ENCODE results near the gene PAX5. TPM values are rescaled to one million over a fixed set of nuclear protein-coding genes. Genes with fewer than 3 reads are reported as not detected.

Gene PAX5
- total RNA-seq, 1 donor from 2014 or later, result 24.3 TPM

DNA sequence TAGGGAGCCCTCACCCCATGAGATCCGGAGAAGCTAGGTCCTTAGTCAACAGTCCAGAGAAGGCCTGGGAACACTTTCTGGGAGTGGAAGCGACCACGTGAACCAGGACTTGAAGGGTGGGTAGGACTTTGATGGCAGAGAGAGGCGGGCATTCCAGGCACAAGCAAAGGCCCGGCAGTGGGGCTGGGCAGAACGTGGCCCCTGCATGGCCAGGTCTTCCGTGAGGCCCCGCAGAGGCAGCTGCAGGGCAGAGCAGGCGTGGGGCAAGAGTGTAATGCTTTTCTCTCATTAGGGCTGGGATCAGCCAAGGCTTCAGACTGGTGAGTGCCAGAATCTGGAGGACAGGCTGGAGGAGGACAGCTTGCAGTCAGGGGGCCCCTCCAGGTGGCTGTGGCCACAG is 184.1 kb downstream of the PAX5 start:
- no peaks in the 10 kb centered on the region for H3K36me3 Mint-ChIP-seq (ENCODE audit: unreplicated experiment)
- H3K27me3 Mint-ChIP-seq (ENCODE audit: unreplicated experiment), result peaks cover 4% of the 10 kb centered on the region
- H3K4me1 Mint-ChIP-seq (ENCODE audit: low read depth, unreplicated experiment), result peaks cover 4% of the 10 kb centered on the region
- peaks cover 4% of the 10 kb centered on the region for H3K9me3 Mint-ChIP-seq (ENCODE audit: unreplicated experiment)
- no peak overlapping the region for H3K27ac Mint-ChIP-seq (ENCODE audit: unreplicated experiment)
- TF ChIP-seq, protein P1, sequence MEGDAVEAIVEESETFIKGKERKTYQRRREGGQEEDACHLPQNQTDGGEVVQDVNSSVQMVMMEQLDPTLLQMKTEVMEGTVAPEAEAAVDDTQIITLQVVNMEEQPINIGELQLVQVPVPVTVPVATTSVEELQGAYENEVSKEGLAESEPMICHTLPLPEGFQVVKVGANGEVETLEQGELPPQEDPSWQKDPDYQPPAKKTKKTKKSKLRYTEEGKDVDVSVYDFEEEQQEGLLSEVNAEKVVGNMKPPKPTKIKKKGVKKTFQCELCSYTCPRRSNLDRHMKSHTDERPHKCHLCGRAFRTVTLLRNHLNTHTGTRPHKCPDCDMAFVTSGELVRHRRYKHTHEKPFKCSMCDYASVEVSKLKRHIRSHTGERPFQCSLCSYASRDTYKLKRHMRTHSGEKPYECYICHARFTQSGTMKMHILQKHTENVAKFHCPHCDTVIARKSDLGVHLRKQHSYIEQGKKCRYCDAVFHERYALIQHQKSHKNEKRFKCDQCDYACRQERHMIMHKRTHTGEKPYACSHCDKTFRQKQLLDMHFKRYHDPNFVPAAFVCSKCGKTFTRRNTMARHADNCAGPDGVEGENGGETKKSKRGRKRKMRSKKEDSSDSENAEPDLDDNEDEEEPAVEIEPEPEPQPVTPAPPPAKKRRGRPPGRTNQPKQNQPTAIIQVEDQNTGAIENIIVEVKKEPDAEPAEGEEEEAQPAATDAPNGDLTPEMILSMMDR (IDR thresholded peaks at IDR 0.05; ENCODE audit: partially characterized antibody, unreplicated experiment), result no peak
- H3K4me3 Mint-ChIP-seq (ENCODE audit: unreplicated experiment), result no peak overlapping the region
- DNase-seq, result no peak

DNA sequence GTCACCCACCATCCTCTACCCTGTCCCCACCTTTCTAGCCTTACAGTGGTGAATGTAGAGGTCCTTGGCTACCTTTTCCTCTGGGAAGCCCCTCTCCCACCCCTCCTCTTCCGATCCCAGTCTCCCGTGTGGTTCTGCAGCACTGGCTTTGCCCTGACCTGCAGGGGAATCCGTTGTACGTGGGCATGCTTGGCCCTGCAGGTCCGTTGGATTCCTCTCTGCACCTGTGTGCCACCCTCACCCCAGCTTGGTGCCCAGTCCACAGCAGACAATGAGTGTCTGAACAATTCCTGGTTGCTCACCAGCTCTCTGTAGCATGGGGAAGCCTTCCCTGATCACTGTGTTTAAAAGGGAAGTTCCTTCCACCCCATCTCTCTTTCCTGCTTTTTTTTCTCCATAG is 185.1 kb downstream of the PAX5 start:
- DNase-seq, result no peak
- TF ChIP-seq, protein P1 (IDR thresholded peaks at IDR 0.05; ENCODE audit: partially characterized antibody, unreplicated experiment), result no peak
- Mint-ChIP-seq H3K27me3 (ENCODE audit: unreplicated experiment) (peaks cover 4% of the 10 kb centered on the region), H3K4me3 (ENCODE audit: unreplicated experiment) (no peak overlapping the region), H3K27ac (ENCODE audit: unreplicated experiment) (no peak overlapping the region), H3K4me1 (ENCODE audit: low read depth, unreplicated experiment) (peaks cover 4% of the 10 kb centered on the region), H3K9me3 (ENCODE audit: unreplicated experiment) (peaks cover 7% of the 10 kb centered on the region), H3K36me3 (ENCODE audit: unreplicated experiment) (no peaks in the 10 kb centered on the region)

DNA sequence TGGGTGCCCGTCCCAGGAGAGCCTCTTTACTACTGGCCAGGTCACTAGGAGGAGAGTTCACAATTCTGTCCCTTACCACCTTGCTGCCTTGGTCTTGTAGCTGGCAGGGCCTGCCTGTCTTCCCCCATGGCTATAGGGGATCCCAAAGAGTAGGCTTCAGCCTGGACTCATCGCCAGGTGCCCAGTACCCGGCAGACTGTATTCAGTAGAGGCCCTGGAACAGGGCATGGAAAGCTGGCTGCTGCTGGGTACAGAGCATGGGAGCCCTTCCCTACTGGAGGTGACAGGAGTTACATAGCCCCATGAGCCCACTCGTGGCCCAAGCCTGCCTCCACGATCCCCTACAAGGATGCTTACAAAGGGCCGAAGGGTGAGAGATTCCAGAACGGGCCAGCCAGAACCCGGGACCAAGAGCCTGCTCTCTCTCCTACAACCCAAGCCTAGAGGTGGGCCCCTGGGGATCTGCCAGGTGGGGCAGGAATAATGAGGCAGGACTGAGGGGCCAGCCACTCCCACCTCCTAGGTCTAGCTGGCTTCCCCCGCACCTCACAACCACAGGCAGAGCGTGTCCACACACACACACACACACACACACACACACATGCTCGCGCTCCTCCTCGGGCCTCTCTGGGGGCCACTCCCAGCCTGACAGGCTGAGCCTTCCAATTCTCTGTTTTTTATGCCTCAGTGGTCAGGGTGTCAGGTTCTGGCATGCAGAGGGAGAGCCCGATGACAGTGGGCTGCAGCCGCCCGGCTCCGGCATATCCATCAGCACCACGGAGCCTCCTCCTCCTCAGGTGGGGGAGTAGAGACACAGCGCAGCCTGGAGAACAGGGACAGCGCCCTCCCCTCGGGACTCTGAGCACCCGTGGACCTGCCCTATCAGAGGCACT is 186.0 kb downstream of the PAX5 start:
- H3K4me1 Mint-ChIP-seq (ENCODE audit: low read depth, unreplicated experiment), result peaks cover 2% of the 10 kb centered on the region
- peaks cover 5% of the 10 kb centered on the region for H3K9me3 Mint-ChIP-seq (ENCODE audit: unreplicated experiment)
- H3K27ac Mint-ChIP-seq (ENCODE audit: unreplicated experiment), result no peak overlapping the region
- peaks cover 5% of the 10 kb centered on the region for H3K27me3 Mint-ChIP-seq (ENCODE audit: unreplicated experiment)
- no peaks in the 10 kb centered on the region for H3K36me3 Mint-ChIP-seq (ENCODE audit: unreplicated experiment)
- TF ChIP-seq, protein P1 (IDR thresholded peaks at IDR 0.05; ENCODE audit: partially characterized antibody, unreplicated experiment), result no peak
- no peak for DNase-seq
- H3K4me3 Mint-ChIP-seq (ENCODE audit: unreplicated experiment), result no peak overlapping the region

DNA sequence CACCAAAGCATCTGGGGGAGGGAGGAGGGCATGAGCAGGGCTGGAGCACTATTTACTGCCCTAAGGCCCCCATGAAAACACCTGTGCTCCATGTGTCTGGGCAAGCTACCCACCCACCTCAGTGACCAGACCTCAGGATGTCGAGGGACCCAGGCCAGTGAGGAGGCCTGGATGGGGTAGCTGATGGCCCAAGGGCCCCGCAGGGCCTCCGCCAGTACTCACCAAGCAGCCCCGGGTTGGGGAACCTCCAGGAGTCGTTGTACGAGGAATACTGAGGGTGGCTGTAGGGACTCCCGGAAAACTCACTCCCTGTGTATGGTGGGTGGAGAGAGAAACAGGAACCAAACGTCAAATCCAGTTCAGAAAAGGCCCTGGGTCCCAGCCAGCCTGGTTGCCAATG is 187.4 kb downstream of the PAX5 start:
- TF ChIP-seq, protein P1 (IDR thresholded peaks at IDR 0.05; ENCODE audit: partially characterized antibody, unreplicated experiment), result no peak
- Mint-ChIP-seq H3K4me1 (ENCODE audit: low read depth, unreplicated experiment) (peaks cover 2% of the 10 kb centered on the region), H3K27me3 (ENCODE audit: unreplicated experiment) (peaks cover 2% of the 10 kb centered on the region), H3K27ac (ENCODE audit: unreplicated experiment) (no peak overlapping the region), H3K4me3 (ENCODE audit: unreplicated experiment) (no peak overlapping the region), H3K9me3 (ENCODE audit: unreplicated experiment) (peaks cover 2% of the 10 kb centered on the region), H3K36me3 (ENCODE audit: unreplicated experiment) (no peaks in the 10 kb centered on the region)
- DNase-seq, result no peak

DNA sequence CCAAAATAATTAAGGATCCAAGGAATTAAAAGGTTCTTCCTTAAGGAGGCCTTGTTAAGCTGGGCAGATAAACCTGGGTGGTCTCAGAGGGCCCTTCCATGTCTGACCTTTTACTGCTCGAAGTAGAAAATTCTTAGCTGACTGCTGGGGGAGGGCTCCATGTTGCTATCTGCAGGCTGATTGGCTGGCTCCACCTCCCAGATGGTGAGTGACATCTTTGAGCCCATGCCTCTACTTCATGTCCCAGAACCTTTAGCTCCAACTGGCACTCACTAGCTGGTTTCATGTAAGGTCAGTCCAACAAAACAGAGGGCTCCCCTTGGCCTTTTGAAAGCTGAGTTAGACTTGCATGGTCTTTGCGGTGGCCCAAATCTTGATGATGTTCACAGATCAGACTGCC is 188.2 kb downstream of the PAX5 start:
- Mint-ChIP-seq H3K4me3 (ENCODE audit: unreplicated experiment) (no peak overlapping the region), H3K4me1 (ENCODE audit: low read depth, unreplicated experiment) (peaks cover 9% of the 10 kb centered on the region), H3K27ac (ENCODE audit: unreplicated experiment) (no peak overlapping the region), H3K27me3 (ENCODE audit: unreplicated experiment) (peaks cover 8% of the 10 kb centered on the region), H3K9me3 (ENCODE audit: unreplicated experiment) (peaks cover 8% of the 10 kb centered on the region), H3K36me3 (ENCODE audit: unreplicated experiment) (no peaks in the 10 kb centered on the region)
- DNase-seq, result no peak
- TF ChIP-seq, protein P1 (IDR thresholded peaks at IDR 0.05; ENCODE audit: partially characterized antibody, unreplicated experiment), result no peak
